ENCODE results near the gene WWOX. TPM values are rescaled to one million over a fixed set of nuclear protein-coding genes. Genes with fewer than 3 reads are reported as not detected.

The WWOX gene
- total RNA-seq, 1 donor from 2014 or later, result 12.6 TPM

DNA sequence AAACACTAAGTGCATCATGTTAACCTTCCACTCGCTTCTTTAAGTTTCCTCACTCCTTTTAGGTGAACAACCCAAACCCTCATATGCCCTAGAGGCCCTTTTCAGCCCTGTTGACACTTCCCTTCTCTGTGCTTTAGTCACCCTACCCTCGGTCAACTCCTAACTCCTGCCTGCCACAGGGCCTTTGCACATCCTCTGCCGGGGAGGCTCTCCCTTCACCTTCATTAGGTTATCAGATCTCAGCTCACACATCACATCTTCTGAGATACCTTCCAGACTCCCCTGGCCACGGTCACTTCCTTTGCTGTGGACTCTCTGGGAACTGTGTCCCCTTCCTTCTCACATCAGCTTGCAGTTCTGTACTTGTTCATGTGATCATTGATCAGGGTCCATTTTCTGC, 926.7 kb downstream of the WWOX start:
- Histone ChIP-seq H3K27me3 (ENCODE audit: control insufficient read depth, insufficient read depth, low read length) (no peaks in the 10 kb centered on the region), H3K4me3 (ENCODE audit: low read depth, low read length) (no peak overlapping the region), H3K36me3 (ENCODE audit: control insufficient read depth, insufficient read depth, low read length) (no peaks in the 10 kb centered on the region)
- DNase-seq (ENCODE audit: low read depth) (no peak), FAIRE-seq (peak; percentile 66)
- no peak for TF ChIP-seq CTCF (IDR thresholded peaks at IDR 0.05; ENCODE audit: insufficient read depth, low read length, severe bottlenecking)

DNA sequence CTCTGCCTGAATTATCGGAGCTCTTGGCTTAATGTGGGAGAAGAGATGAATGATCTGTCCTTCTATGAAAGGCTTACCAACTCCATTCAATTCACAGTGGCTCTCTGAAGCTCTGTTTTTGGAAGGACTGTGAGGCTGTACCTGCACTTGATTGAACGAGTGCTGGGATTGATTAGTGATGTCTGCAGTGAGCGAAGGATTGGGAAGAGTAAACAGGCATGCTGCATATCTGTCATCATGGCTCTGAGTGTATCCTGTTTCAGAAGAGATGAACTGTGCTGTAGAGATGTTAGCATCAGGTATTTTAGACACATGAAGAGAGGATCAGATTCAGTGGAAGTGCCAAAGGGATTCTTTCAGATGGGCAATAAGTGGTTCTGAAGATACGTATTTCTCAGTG, 937.1 kb downstream of the WWOX start:
- Histone ChIP-seq H3K4me3 (ENCODE audit: low read depth, low read length) (no peak overlapping the region), H3K36me3 (ENCODE audit: control insufficient read depth, insufficient read depth, low read length) (no peaks in the 10 kb centered on the region), H3K27me3 (ENCODE audit: control insufficient read depth, insufficient read depth, low read length) (no peaks in the 10 kb centered on the region)
- FAIRE-seq, result peak; percentile 52
- no peak for TF ChIP-seq CTCF (IDR thresholded peaks at IDR 0.05; ENCODE audit: insufficient read depth, low read length, severe bottlenecking)
- no peak for DNase-seq (ENCODE audit: low read depth)

DNA sequence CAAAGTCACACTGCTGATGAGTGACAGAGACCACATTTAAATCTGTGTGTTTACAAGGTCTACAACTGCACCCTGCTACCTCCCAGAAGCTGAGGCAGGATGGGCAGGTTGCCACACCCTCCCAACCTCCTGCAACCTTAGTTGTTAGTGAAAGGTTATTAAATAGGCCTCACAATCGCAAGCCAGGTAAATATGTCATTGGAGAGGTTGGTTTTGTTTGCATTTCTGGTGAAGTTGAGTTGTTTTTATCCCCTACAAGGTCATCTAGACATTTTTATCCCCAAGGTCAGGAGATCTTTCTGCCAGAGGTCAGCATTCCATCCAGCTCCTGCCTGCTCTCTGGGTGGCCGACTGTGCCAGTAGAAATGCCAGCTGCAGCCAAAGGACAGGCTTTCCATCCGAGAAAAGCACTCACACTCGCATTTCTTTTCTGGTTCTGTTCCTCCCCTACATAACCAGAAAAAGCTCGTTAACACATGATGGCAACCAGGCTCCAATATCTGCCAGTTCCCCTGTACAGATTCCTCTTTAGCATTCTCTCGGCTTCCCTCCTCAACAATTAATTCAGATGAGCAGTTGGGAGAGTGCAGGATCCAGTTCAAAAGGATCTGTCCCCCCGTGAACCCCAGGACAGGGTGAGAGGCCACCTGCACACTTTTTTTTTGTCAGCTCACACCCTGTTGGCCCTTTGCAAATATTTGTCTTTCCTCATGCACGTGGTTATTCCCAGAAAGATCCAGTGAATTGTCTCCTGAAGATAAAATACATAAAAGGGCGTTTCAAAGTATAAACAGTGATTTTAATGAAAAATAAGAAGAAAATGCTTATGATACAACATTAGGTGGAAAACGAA, 938.3 kb downstream of the WWOX start:
- FAIRE-seq (no peak), DNase-seq (ENCODE audit: low read depth) (no peak)
- no peak overlapping the region for H3K4me3 ChIP-seq (ENCODE audit: low read depth, low read length)
- no peak for TF ChIP-seq CTCF (IDR thresholded peaks at IDR 0.05; ENCODE audit: insufficient read depth, low read length, severe bottlenecking)
- no peaks in the 10 kb centered on the region for H3K27me3 ChIP-seq (ENCODE audit: control insufficient read depth, insufficient read depth, low read length)
- H3K36me3 ChIP-seq (ENCODE audit: control insufficient read depth, insufficient read depth, low read length), result no peaks in the 10 kb centered on the region

- FAIRE-seq, result no peak
- H3K4me3 ChIP-seq (ENCODE audit: low read depth, low read length), result no peak overlapping the region
- no peak for DNase-seq (ENCODE audit: low read depth)
- H3K36me3 ChIP-seq (ENCODE audit: control insufficient read depth, insufficient read depth, low read length), result no peaks in the 10 kb centered on the region
- H3K27me3 ChIP-seq (ENCODE audit: control insufficient read depth, insufficient read depth, low read length), result no peaks in the 10 kb centered on the region
- no peak for TF ChIP-seq CTCF (IDR thresholded peaks at IDR 0.05; ENCODE audit: insufficient read depth, low read length, severe bottlenecking)
Measured at GRCh38 chr16:79041206-79041605, 941.8 kb downstream of the WWOX start.

- FAIRE-seq (no peak), DNase-seq (ENCODE audit: low read depth) (no peak)
- TF ChIP-seq CTCF (IDR thresholded peaks at IDR 0.05; ENCODE audit: insufficient read depth, low read length, severe bottlenecking), result no peak
- Histone ChIP-seq H3K4me3 (ENCODE audit: low read depth, low read length) (no peak overlapping the region), H3K36me3 (ENCODE audit: control insufficient read depth, insufficient read depth, low read length) (no peaks in the 10 kb centered on the region), H3K27me3 (ENCODE audit: control insufficient read depth, insufficient read depth, low read length) (no peaks in the 10 kb centered on the region)
Measured at GRCh38 chr16:79042141-79042540, 942.7 kb downstream of the WWOX start.

- FAIRE-seq (no peak), DNase-seq (ENCODE audit: low read depth) (no peak)
- H3K36me3 ChIP-seq (ENCODE audit: control insufficient read depth, insufficient read depth, low read length), result no peaks in the 10 kb centered on the region
- H3K4me3 ChIP-seq (ENCODE audit: low read depth, low read length), result no peak overlapping the region
- no peaks in the 10 kb centered on the region for H3K27me3 ChIP-seq (ENCODE audit: control insufficient read depth, insufficient read depth, low read length)
- TF ChIP-seq CTCF (IDR thresholded peaks at IDR 0.05; ENCODE audit: insufficient read depth, low read length, severe bottlenecking), result no peak
Measured at GRCh38 chr16:79042886-79043285, 943.4 kb downstream of the WWOX start.

All from bronchial epithelial cell (primary cell).